H1 (cell line): Measurements from ENCODE around the gene CTDP1. TPM values are rescaled to one million over a fixed set of nuclear protein-coding genes. Genes with fewer than 3 reads are reported as not detected.

ENCODE experiments used
- CTCF ChIA-PET: fragments of 300-600 bp; sonication (Branson Sonifier 250); formaldehyde crosslinking; loops from one replicate; lab custom pipeline; 2021; ENCODE audit not compliant: partially characterized antibody; lab: Charles Lee
- POLR2A ChIA-PET: fragments of 300-600 bp; sonication (Branson Sonifier 250); formaldehyde crosslinking; loops from one replicate; lab custom pipeline; 2021; ENCODE audit warnings: inconsistent platforms; ENCODE audit not compliant: partially characterized antibody; lab: Charles Lee
- DNase-seq, 2 experiments: peaks; one replicate each; pipeline versions ENCODE4 v3.0.0 to v3.0.0-alpha.2; 2010 to 2022; ENCODE audit warnings: low spot score in 2 of 2, low read depth in 1 of 2, mixed read lengths in 1 of 2
- FAIRE-seq: peaks from 2 replicates; lab custom pipeline; 2011; peaks lifted over from hg19 to GRCh38; lab: Jason Lieb, UNC
- H2AFZ ChIP-seq: 2 replicates; pipeline ENCODE4 v1.8.1; 2012; ENCODE audit warnings: low read length, inconsistent platforms
- H2AK5ac ChIP-seq: 2 replicates; pipeline ENCODE4 v1.6.1; 2013; ENCODE audit warnings: low read depth, low read length
- H2BK120ac ChIP-seq: replicated peaks from 2 replicates; pipeline ENCODE3; 2013; ENCODE audit warnings: low read depth, low read length, inconsistent platforms
- H2BK12ac ChIP-seq: 2 replicates; pipeline ENCODE4 v1.6.1; 2013; ENCODE audit warnings: low read depth, low read length
- H2BK15ac ChIP-seq: 2 replicates; pipeline ENCODE4 v1.6.1; 2013; ENCODE audit warnings: low read length
- H2BK20ac ChIP-seq: 2 replicates; pipeline ENCODE4 v1.6.1; 2013; ENCODE audit warnings: low read length
- H2BK5ac ChIP-seq: 2 replicates; pipeline ENCODE4 v1.6.1; 2013; ENCODE audit warnings: low read depth, low read length
- H3K14ac ChIP-seq: 2 replicates; pipeline ENCODE4 v1.6.1; 2013; ENCODE audit warnings: inconsistent platforms; ENCODE audit not compliant: insufficient read length
- H3K18ac ChIP-seq: 2 replicates; pipeline ENCODE4 v1.6.1; 2013; ENCODE audit warnings: low read length; ENCODE audit errors: extremely low read depth
- H3K23ac ChIP-seq: 2 replicates; pipeline ENCODE4 v1.6.1; 2013; ENCODE audit warnings: inconsistent platforms; ENCODE audit not compliant: insufficient read length
- H3K23me2 ChIP-seq: 2 replicates; pipeline ENCODE4 v1.6.1; 2013; ENCODE audit warnings: low read depth, low read length
- H3K27ac ChIP-seq: 2 replicates; pipeline ENCODE4 v1.6.1; 2011; ENCODE audit warnings: low read depth, low read length, inconsistent platforms
- H3K27me3 ChIP-seq, 4 experiments: replicated peaks in 1 of 4; 1 replicate in 1 of 4; 2 replicates in 3 of 4; pipeline versions ENCODE4 v1.6.1 to v1.8.1; 2011 to 2013; ENCODE audit warnings: low read length in 3 of 4, mild to moderate bottlenecking in 3 of 4, inconsistent platforms in 2 of 4, mixed read lengths in 2 of 4, moderate library complexity in 1 of 4; ENCODE audit not compliant: control insufficient read depth in 3 of 4, insufficient read depth in 3 of 4; ENCODE audit errors: extremely low read depth in 1 of 4
- H3K36me3 ChIP-seq, 4 experiments: 2 replicates each; pipeline versions ENCODE4 v1.6.1 to v1.8.1; 2011 to 2013; ENCODE audit warnings: mild to moderate bottlenecking in 4 of 4, low read length in 3 of 4, moderate library complexity in 2 of 4, control low read depth in 1 of 4, inconsistent platforms in 1 of 4; ENCODE audit not compliant: insufficient read depth in 4 of 4, control insufficient read depth in 2 of 4
- H3K4ac ChIP-seq: replicated peaks from 2 replicates; pipeline ENCODE3; 2013; ENCODE audit warnings: low read length, low read depth, mixed read lengths, inconsistent platforms; ENCODE audit not compliant: insufficient read length
- H3K4me1 ChIP-seq, 4 experiments: replicated peaks in 1 of 4; 1 replicate in 1 of 4; 2 replicates in 3 of 4; pipeline versions ENCODE4 v1.6.1 to v1.8.1; 2011 to 2013; ENCODE audit warnings: low read length in 3 of 4, inconsistent platforms in 2 of 4, mixed read lengths in 1 of 4; ENCODE audit not compliant: insufficient read depth in 4 of 4, control insufficient read depth in 3 of 4
- H3K4me2 ChIP-seq, 2 experiments: 2 replicates each; pipeline versions ENCODE4 v1.6.1 to v1.8.1; 2011 to 2013; ENCODE audit warnings: low read depth in 2 of 2, low read length in 2 of 2, control low read depth in 1 of 2, inconsistent platforms in 1 of 2, mild to moderate bottlenecking in 1 of 2; ENCODE audit not compliant: insufficient read depth in 1 of 2
- H3K4me3 ChIP-seq, 4 experiments: fragments of 200-600, 300-600 bp in 1 of 4; sonication (generic), shearing (Covaris generic), sonication (Bioruptor Twin) in 1 of 4; 2 replicates each; pipeline versions ENCODE4 v1.5.1 to v1.8.1; 2011 to 2016; ENCODE audit warnings: low read length in 4 of 4, low read depth in 3 of 4, control low read depth in 2 of 4, inconsistent platforms in 2 of 4, mild to moderate bottlenecking in 2 of 4, mixed read lengths in 1 of 4, moderate library complexity in 1 of 4; ENCODE audit not compliant: insufficient read depth in 2 of 4; ENCODE audit errors: extremely low read depth in 1 of 4
- H3K56ac ChIP-seq: replicated peaks from 2 replicates; pipeline ENCODE3; 2013; ENCODE audit warnings: low read depth, mild to moderate bottlenecking, mixed read lengths, low read length, inconsistent platforms; ENCODE audit not compliant: insufficient read length
- H3K79me1 ChIP-seq: 2 replicates; pipeline ENCODE4 v1.6.1; 2013; ENCODE audit warnings: low read depth, low read length, control low read depth
- H3K79me2 ChIP-seq, 2 experiments: 2 replicates each; pipeline versions ENCODE4 v1.6.1 to v1.8.1; 2012 to 2013; ENCODE audit warnings: low read length in 2 of 2, mild to moderate bottlenecking in 2 of 2, inconsistent platforms in 1 of 2; ENCODE audit not compliant: insufficient read depth in 2 of 2, control insufficient read depth in 1 of 2
- H3K9ac ChIP-seq, 4 experiments: replicated peaks in 1 of 4; 1 replicate in 1 of 4; 2 replicates in 3 of 4; pipeline versions ENCODE4 v1.6.1 to v1.8.1; 2011 to 2013; ENCODE audit warnings: low read depth in 3 of 4, low read length in 3 of 4, control low read depth in 2 of 4, mild to moderate bottlenecking in 2 of 4, moderate library complexity in 2 of 4, inconsistent platforms in 1 of 4; ENCODE audit errors: extremely low read depth in 1 of 4
- H3K9me3 ChIP-seq, 2 experiments: 2 replicates each; pipeline versions ENCODE4 v1.6.1 to v1.8.1; 2012 to 2013; ENCODE audit warnings: mild to moderate bottlenecking in 2 of 2, moderate library complexity in 2 of 2, control low read depth in 1 of 2, inconsistent platforms in 1 of 2, low read depth in 1 of 2, low read length in 1 of 2, mixed read lengths in 1 of 2; ENCODE audit not compliant: insufficient read depth in 2 of 2
- H4K20me1 ChIP-seq, 2 experiments: replicated peaks in 1 of 2; 2 replicates each; pipeline versions ENCODE3 to v1.8.1; 2011 to 2013; ENCODE audit warnings: inconsistent platforms in 2 of 2, low read length in 2 of 2, mild to moderate bottlenecking in 1 of 2; ENCODE audit not compliant: insufficient read depth in 2 of 2, control insufficient read depth in 1 of 2
- H4K5ac ChIP-seq: 2 replicates; pipeline ENCODE4 v1.6.1; 2013; ENCODE audit warnings: low read length, low read depth, mixed read lengths, inconsistent platforms; ENCODE audit not compliant: insufficient read length
- H4K8ac ChIP-seq: 2 replicates; pipeline ENCODE4 v1.8.0; 2013; ENCODE audit warnings: mild to moderate bottlenecking, moderate library complexity, low read length, inconsistent platforms; ENCODE audit not compliant: insufficient read depth; ENCODE audit errors: extremely low read depth
- H4K91ac ChIP-seq: replicated peaks from 2 replicates; pipeline ENCODE3; 2013; ENCODE audit warnings: low read length, mixed read lengths, inconsistent platforms; ENCODE audit not compliant: insufficient read length
- ASH2L ChIP-seq: fragments of 200-600, 300-600 bp; sonication (generic); IDR thresholded peaks from one replicate; pipeline ENCODE4 v1.7.1; 2017; ENCODE audit warnings: low read length
- JUND ChIP-seq: IDR thresholded peaks from 2 replicates; pipeline ENCODE4 v1.6.1; 2011; ENCODE audit warnings: mild to moderate bottlenecking, improper control_type of control experiment, low read length
- NRF1 ChIP-seq: IDR thresholded peaks from 2 replicates; pipeline ENCODE4 v1.6.1; 2011; ENCODE audit warnings: mild to moderate bottlenecking, low read depth, low read length, improper control_type of control experiment
- SIN3A ChIP-seq, 2 experiments: IDR thresholded peaks in 1 of 2; conservative IDR thresholded peaks in 1 of 2; 2 replicates each; pipeline ENCODE4 v1.6.1; 2011 to 2012; ENCODE audit warnings: low read length in 2 of 2, improper control_type of control experiment in 1 of 2, low read depth in 1 of 2, mild to moderate bottlenecking in 1 of 2
- SP1 ChIP-seq: IDR thresholded peaks from 2 replicates; pipeline ENCODE4 v1.6.1; 2011; ENCODE audit warnings: low read depth, low read length
- WGBS, 2 experiments: shearing (Covaris generic) in 1 of 2; methylation state at CpG; one replicate each; pipeline versions ENCODE4 v1.1.6 to v1.1.7; 2013 to 2015; ENCODE audit warnings: low lambda C conversion rate in 2 of 2, mixed read lengths in 2 of 2, inconsistent platforms in 1 of 2, low coverage in 1 of 2, missing lambda C conversion rate in 1 of 2; ENCODE audit not compliant: insufficient replicate concordance in 2 of 2, insufficient coverage in 1 of 2, insufficient read length in 1 of 2; ENCODE audit errors: extremely low coverage in 1 of 2, missing lambda C conversion rate in 1 of 2; 5-methylcytosine and 5-hydroxymethylcytosine counted together
- polyA plus RNA-seq, 7 experiments: library from polyadenylated mRNA; depleted of rRNA in 3 of 7; stranded (reverse) in 5 of 7; unstranded in 2 of 7; fragments of >200 nt in 5 of 7; fragments of 200-250 nt in 2 of 7; gene quantifications; 1 replicate in 5 of 7; 2 replicates in 1 of 7; 4 replicates in 1 of 7; pipeline versions ENCODE4 v1.2.1 to v1.2.3, GENCODE V29; 2011 to 2013; ENCODE audit warnings: missing spikeins in 2 of 7, mixed read lengths in 2 of 7
- total RNA-seq: library from RNA; stranded (reverse); fragmentation: NEBNext Ultra II Directional; extraction: Animal tissue kit (Norgen Biotek cat#: 25700); gene quantifications from 2 replicates; pipeline ENCODE4 v1.2.1, GENCODE V29; 2021
- TF ChIP-seq, protein P1 (sequence below): IDR thresholded peaks from 2 replicates; pipeline ENCODE4 v1.6.1; 2011; ENCODE audit warnings: low read length, improper control_type of control experiment

CTDP1 gene
- total and polyA plus RNA-seq, 2 of the 8 experiments (the other 6 are each of a cell fraction or from before 2014, with no cell fraction given) = 16.6 to 37.0 TPM

DNA sequence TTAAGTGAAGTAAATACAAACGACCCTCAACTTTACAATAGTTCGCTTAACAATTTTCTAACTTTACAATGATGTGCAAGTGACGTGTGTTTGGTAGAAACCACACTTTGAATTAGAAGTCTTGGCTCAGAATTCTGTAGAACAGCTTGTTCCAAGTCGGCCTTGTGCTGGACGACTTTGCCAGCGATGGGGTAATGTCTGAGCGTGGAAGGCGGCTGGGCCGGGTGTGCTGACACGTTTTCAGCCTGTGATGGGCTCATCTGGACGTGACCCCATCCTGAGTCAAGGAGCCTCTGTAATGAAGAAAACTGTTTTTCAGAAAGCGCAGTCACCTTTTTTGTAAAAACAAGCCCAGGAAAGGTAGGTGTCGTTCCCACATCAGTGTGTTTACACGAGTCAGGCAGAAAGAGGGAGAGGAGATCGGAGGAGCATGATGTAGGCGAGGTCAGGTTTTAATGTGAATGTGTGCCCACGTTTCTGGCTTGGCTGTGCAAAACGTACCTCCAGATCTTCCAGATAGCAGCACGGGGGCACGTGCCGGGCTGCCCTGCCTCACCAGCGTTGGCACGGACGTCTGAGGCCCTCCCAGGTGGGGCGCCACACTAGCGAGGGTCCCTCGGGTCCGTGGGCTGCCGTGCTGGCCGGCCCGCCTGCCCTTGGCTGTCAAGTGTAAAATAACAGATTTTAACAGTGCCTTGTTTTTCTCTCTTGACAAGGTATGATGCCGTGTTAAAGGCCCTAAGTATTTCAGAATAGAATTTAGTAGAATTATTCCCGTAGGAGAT lies 54.6 kb downstream of the CTDP1 start:
- peaks cover 3 to 53% (median 35%) of the 10 kb centered on the region in 4 experiments; a peak in 7 of 8 replicates for H3K36me3 ChIP-seq

More for the DNA sequence above, 54.6 kb downstream of the CTDP1 start:
- no peak overlapping the region for H4K8ac ChIP-seq
- FAIRE-seq (no peak), DNase-seq (no peak)
- H4K20me1 ChIP-seq = peaks cover 2 to 9% of the 10 kb centered on the region in 2 experiments
- H2BK120ac ChIP-seq = no peak overlapping the region
- no peak overlapping the region for H3K4me2 ChIP-seq
- 0 out of 2 replicates have a peak, but pooled peaks cover 2% of the 10 kb centered on the region for H3K79me1 ChIP-seq
- H3K18ac ChIP-seq = no peak overlapping the region
- TF ChIP-seq NRF1 (no peak), ASH2L (no peak), JUND (no peak), SIN3A (conservative IDR thresholded peaks at IDR 0.05 in 1 of 2, IDR thresholded peaks at IDR 0.05 in 1 of 2; ENCODE audit: low read depth in 1 of 2, low read length in 2 of 2) (no peak), SP1 (no peak)
- TF ChIP-seq, protein P1, sequence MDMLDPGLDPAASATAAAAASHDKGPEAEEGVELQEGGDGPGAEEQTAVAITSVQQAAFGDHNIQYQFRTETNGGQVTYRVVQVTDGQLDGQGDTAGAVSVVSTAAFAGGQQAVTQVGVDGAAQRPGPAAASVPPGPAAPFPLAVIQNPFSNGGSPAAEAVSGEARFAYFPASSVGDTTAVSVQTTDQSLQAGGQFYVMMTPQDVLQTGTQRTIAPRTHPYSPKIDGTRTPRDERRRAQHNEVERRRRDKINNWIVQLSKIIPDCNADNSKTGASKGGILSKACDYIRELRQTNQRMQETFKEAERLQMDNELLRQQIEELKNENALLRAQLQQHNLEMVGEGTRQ = no peak
- H2BK12ac ChIP-seq = no peak overlapping the region
- H3K4ac ChIP-seq = no peak overlapping the region
- no peak overlapping the region for H2BK15ac ChIP-seq
- no peak overlapping the region for H3K27ac ChIP-seq
- no peaks in the 10 kb centered on the region; a peak in 1 of 4 replicates for H3K79me2 ChIP-seq
- 91% methylated on average over 33 of the region's 33 CpGs; no CpG with 5 or more reads in 1 of the 2 experiments for WGBS, 2 experiments
- H2BK5ac ChIP-seq = no peak overlapping the region
- H3K4me3 ChIP-seq = no peak overlapping the region
- no peak overlapping the region for H4K91ac ChIP-seq
- H3K56ac ChIP-seq = no peak overlapping the region
- no peak overlapping the region for H2AK5ac ChIP-seq
- peaks cover 12 to 16% of the 10 kb centered on the region in 2 experiments for H3K9me3 ChIP-seq
- H3K9ac ChIP-seq = no peak overlapping the region
- CTCF ChIA-PET = no interaction called here
- POLR2A ChIA-PET = no interaction called here
- H3K14ac ChIP-seq = no peak overlapping the region
- no peaks in the 10 kb centered on the region for H3K23me2 ChIP-seq
- H3K27me3 ChIP-seq = no peaks in the 10 kb centered on the region
- no peaks in the 10 kb centered on the region for H3K4me1 ChIP-seq
- H4K5ac ChIP-seq = no peak overlapping the region
- no peak overlapping the region for H3K23ac ChIP-seq
- no peak overlapping the region for H2BK20ac ChIP-seq
- no peak overlapping the region for H2AFZ ChIP-seq
